Ramos (cell line): ENCODE data around the gene ADGRL3.
"Not testable (repeated sequence)": the region's sequence is repeated elsewhere in the genome, so short reads cannot be mapped to it uniquely, and the experiment has no call there.

Experiments used
- in situ Hi-C: fragments of 300-500 bp; cut with MboI; formaldehyde crosslinking; loops from one replicate; pipeline ENCODE4 v1.14.3; 2022; ENCODE audit warnings: low sequenced_read_pairs; ENCODE audit not compliant: unreplicated experiment

ADGRL3 gene

GRCh38 chr4:61918987-61919386 lies 718.9 kb downstream of the ADGRL3 start:
- in situ Hi-C loops: no loop called here

GRCh38 chr4:61919561-61919960 lies 719.4 kb downstream of the ADGRL3 start:
- in situ Hi-C loops: no loop called here

GRCh38 chr4:61921920-61922319 lies 721.8 kb downstream of the ADGRL3 start:
- in situ Hi-C loops: no loop called here

- in situ Hi-C loops: no loop called here
Observed at GRCh38 chr4:61922766-61923165, 722.6 kb downstream of the ADGRL3 start.

GRCh38 chr4:61923179-61923578 lies 723.1 kb downstream of the ADGRL3 start:
- in situ Hi-C loops: no loop called here

GRCh38 chr4:61924131-61924530 lies 724.0 kb downstream of the ADGRL3 start:
- in situ Hi-C loops: no loop called here

- in situ Hi-C loops: no loop called here
Observed at GRCh38 chr4:61933527-61933926, 733.4 kb downstream of the ADGRL3 start.

GRCh38 chr4:61934198-61934597 lies 734.1 kb downstream of the ADGRL3 start:
- in situ Hi-C loops: no loop called here

- in situ Hi-C loops: no loop called here
Observed at GRCh38 chr4:61938250-61938846, 738.2 kb downstream of the ADGRL3 start.

GRCh38 chr4:61950625-61951024 lies 750.5 kb downstream of the ADGRL3 start:
- in situ Hi-C loops: no loop called here

- in situ Hi-C loops: no loop called here
Observed at GRCh38 chr4:61953386-61953785, 753.3 kb downstream of the ADGRL3 start.

GRCh38 chr4:61958591-61958990 lies 758.5 kb downstream of the ADGRL3 start:
- in situ Hi-C loops: no loop called here

- in situ Hi-C loops: no loop called here
Observed at GRCh38 chr4:61959087-61959486, 759.0 kb downstream of the ADGRL3 start.

- in situ Hi-C loops: no loop called here
Observed at GRCh38 chr4:61984260-61984909, 784.3 kb downstream of the ADGRL3 start.

GRCh38 chr4:61985426-61985825 lies 785.3 kb downstream of the ADGRL3 start:
- in situ Hi-C loops: no loop called here

GRCh38 chr4:61986929-61987328 lies 786.8 kb downstream of the ADGRL3 start:
- in situ Hi-C loops: not testable (repeated sequence)

- in situ Hi-C loops: no loop called here
Observed at GRCh38 chr4:61992351-61992750, 792.2 kb downstream of the ADGRL3 start.

GRCh38 chr4:61994036-61994435 lies 793.9 kb downstream of the ADGRL3 start:
- in situ Hi-C loops: no loop called here

GRCh38 chr4:61995717-61996340 lies 795.7 kb downstream of the ADGRL3 start:
- in situ Hi-C loops: no loop called here

GRCh38 chr4:61996943-61997342 lies 796.8 kb downstream of the ADGRL3 start:
- in situ Hi-C loops: no loop called here

GRCh38 chr4:61997831-61998230 lies 797.7 kb downstream of the ADGRL3 start:
- in situ Hi-C loops: no loop called here

- in situ Hi-C loops: no loop called here
Observed at GRCh38 chr4:62003695-62004094, 803.6 kb downstream of the ADGRL3 start.
